ENCODE measurements around the gene KIAA1958.

The KIAA1958 gene

DNA sequence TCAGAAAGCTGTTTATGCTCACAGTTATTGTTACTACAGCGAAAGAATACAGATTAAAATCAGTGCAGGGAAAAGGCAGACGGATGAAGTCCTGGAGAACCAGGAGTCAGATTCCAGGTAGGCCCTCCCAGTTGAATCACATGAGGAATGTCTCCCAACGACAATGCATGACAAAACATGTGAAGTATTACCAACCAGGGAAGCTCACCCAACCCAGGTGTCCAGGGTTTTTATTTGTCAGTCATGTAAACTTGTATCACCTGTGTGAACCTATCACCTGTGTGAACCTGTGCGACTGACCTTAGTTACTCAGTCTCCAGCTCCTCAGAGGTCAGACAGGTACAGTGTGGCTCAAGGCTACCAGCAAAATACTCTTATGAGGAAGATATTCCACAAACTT, 63.9 kb downstream of the KIAA1958 start:
- no peak for TF ChIP-seq CTCF (IDR thresholded peaks at IDR 0.05; ENCODE audit: low read length)
- no peak for TF ChIP-seq EZH2 (IDR thresholded peaks at IDR 0.05; ENCODE audit: borderline replicate concordance, low read length)
- H3K4me2 ChIP-seq (ENCODE audit: low read length), result no peak overlapping the region
- peaks cover 26% of the 10 kb centered on the region; the same call in 1 of the 2 replicates for H3K79me2 ChIP-seq (ENCODE audit: insufficient read depth, low read length)
- no peaks in the 10 kb centered on the region for H3F3A ChIP-seq (ENCODE audit: insufficient read depth, low read length)
- H3K4me1 ChIP-seq (ENCODE audit: insufficient read depth, low read length, severe bottlenecking), result peaks cover 2% of the 10 kb centered on the region
- no peak overlapping the region for H3K27ac ChIP-seq (ENCODE audit: low read depth, low read length, poor library complexity, severe bottlenecking)
- H3K9me3 ChIP-seq (ENCODE audit: low read length), result no peaks in the 10 kb centered on the region
- H3K36me3 ChIP-seq (ENCODE audit: insufficient read depth, low read length), result no peaks in the 10 kb centered on the region
- no peaks in the 10 kb centered on the region for H4K20me1 ChIP-seq (ENCODE audit: insufficient read depth, low read length)
- H2AFZ ChIP-seq (ENCODE audit: low read length), result no peak overlapping the region
- H3K27me3 ChIP-seq (ENCODE audit: insufficient read depth, low read length), result no peaks in the 10 kb centered on the region
- H3K9me2 ChIP-seq (ENCODE audit: low read depth, low read length), result no peaks in the 10 kb centered on the region
- H3K4me3 ChIP-seq (ENCODE audit: low read depth, low read length, poor library complexity, severe bottlenecking), result no peak overlapping the region
- H3K9ac ChIP-seq (ENCODE audit: low read length), result no peak overlapping the region

DNA sequence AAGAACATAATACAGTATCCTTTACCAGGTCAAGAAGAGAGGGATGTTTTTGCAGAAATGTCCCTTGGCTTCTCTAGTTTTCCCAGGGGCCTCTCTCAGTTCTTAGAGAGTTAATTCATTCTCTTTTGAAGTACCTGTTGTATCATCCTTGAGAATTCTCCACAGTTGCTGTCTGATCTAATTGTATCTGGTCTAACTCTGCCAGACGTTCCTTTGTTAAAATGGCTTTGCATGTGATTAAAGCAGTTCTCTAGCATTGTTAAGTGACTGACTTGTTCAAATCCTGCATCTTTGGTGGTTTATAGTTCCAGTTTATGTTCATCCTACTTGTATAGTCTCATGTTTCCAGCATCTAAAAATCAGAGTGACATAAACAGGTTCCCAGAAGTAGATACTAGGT, 65.0 kb downstream of the KIAA1958 start:
- no peak overlapping the region for H3K4me3 ChIP-seq (ENCODE audit: low read depth, low read length, poor library complexity, severe bottlenecking)
- no peaks in the 10 kb centered on the region for H3F3A ChIP-seq (ENCODE audit: insufficient read depth, low read length)
- H3K79me2 ChIP-seq (ENCODE audit: insufficient read depth, low read length), result peaks cover 17% of the 10 kb centered on the region; the same call in 1 of the 2 replicates
- no peak overlapping the region for H3K4me2 ChIP-seq (ENCODE audit: low read length)
- no peak overlapping the region for H3K27ac ChIP-seq (ENCODE audit: low read depth, low read length, poor library complexity, severe bottlenecking)
- peaks cover 8% of the 10 kb centered on the region for H3K4me1 ChIP-seq (ENCODE audit: insufficient read depth, low read length, severe bottlenecking)
- H3K9ac ChIP-seq (ENCODE audit: low read length), result no peak overlapping the region
- H3K9me3 ChIP-seq (ENCODE audit: low read length), result no peaks in the 10 kb centered on the region
- H2AFZ ChIP-seq (ENCODE audit: low read length), result no peak overlapping the region
- H3K27me3 ChIP-seq (ENCODE audit: insufficient read depth, low read length), result no peaks in the 10 kb centered on the region
- no peaks in the 10 kb centered on the region for H3K36me3 ChIP-seq (ENCODE audit: insufficient read depth, low read length)
- no peak for TF ChIP-seq EZH2 (IDR thresholded peaks at IDR 0.05; ENCODE audit: borderline replicate concordance, low read length)
- no peak for TF ChIP-seq CTCF (IDR thresholded peaks at IDR 0.05; ENCODE audit: low read length)
- no peaks in the 10 kb centered on the region for H3K9me2 ChIP-seq (ENCODE audit: low read depth, low read length)
- no peaks in the 10 kb centered on the region for H4K20me1 ChIP-seq (ENCODE audit: insufficient read depth, low read length)

DNA sequence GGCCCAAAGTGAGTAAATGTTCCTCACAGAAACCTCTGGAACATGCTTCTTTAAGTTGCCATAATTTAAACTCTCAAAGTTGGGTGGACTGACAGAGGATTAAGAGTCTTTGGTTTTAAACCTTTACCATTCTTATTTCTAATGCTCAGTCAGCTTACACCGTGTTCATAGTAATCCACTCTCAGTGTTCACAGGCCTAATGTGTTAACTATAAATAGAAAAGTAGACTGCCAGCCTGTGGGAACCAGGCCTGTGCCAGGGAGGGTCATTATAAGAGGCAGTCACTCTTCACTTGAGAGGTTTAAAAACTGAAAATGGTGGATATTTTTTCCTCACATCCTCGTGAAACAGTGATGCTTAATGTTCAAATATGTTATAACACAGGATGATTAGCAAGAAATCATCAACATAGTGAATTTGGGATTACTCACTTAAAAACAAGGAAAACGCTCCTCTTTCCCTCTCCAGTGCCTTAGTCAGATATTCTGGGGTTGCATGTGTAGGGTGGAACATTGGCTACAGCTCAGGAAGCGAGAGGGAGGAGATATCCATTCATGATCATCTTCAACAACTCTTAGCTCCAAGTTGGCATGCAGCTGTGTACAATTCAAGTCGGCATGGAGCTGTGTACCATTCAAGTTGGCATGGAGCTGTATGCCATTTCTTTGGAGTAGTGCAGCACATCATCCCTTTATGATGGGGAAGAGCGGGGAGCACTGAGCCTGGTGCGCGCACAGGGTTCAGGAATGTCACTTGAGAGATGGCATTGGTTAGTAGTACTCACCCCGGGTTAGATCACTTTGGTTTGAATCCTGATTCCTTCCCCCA, 65.8 kb downstream of the KIAA1958 start:
- no peak overlapping the region for H3K9ac ChIP-seq (ENCODE audit: low read length)
- no peaks in the 10 kb centered on the region for H3K9me2 ChIP-seq (ENCODE audit: low read depth, low read length)
- H3K9me3 ChIP-seq (ENCODE audit: low read length), result no peaks in the 10 kb centered on the region
- no peaks in the 10 kb centered on the region for H4K20me1 ChIP-seq (ENCODE audit: insufficient read depth, low read length)
- TF ChIP-seq EZH2 (IDR thresholded peaks at IDR 0.05; ENCODE audit: borderline replicate concordance, low read length), result no peak
- H3K4me3 ChIP-seq (ENCODE audit: low read depth, low read length, poor library complexity, severe bottlenecking), result no peak overlapping the region
- peaks cover 17% of the 10 kb centered on the region; the same call in 1 of the 2 replicates for H3K79me2 ChIP-seq (ENCODE audit: insufficient read depth, low read length)
- no peak overlapping the region for H3K4me2 ChIP-seq (ENCODE audit: low read length)
- H2AFZ ChIP-seq (ENCODE audit: low read length), result no peak overlapping the region
- H3K4me1 ChIP-seq (ENCODE audit: insufficient read depth, low read length, severe bottlenecking), result peaks cover 8% of the 10 kb centered on the region
- H3K27me3 ChIP-seq (ENCODE audit: insufficient read depth, low read length), result no peaks in the 10 kb centered on the region
- H3K36me3 ChIP-seq (ENCODE audit: insufficient read depth, low read length), result no peaks in the 10 kb centered on the region
- H3F3A ChIP-seq (ENCODE audit: insufficient read depth, low read length), result no peaks in the 10 kb centered on the region
- H3K27ac ChIP-seq (ENCODE audit: low read depth, low read length, poor library complexity, severe bottlenecking), result no peak overlapping the region
